HG02973 (cell line): Measurements from ENCODE around the gene CNKSR1.

Experiments used
- ATAC-seq: cut with Tn5 transposase; IDR thresholded peaks from one replicate; pipeline ENCODE4 v1.9.1; 2021; ENCODE audit warnings: moderate library complexity; ENCODE audit not compliant: unreplicated experiment

CNKSR1 gene

DNA sequence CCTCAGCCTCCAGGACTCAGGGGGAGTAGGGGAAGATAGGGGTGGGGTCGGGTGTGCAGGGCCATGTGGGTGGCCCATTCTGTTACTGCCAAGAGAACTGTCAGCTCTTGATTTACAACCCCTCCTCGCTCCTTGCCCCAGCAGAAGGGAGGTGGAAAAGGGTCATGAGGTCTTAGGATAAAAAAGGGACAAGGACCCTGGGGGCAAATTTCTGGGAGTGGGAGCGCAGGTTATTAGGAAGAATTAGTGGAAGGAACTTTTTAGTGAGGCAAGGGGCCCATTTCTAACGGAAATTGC lies 17.6 kb upstream of the CNKSR1 start:
- ATAC-seq = no peak

DNA sequence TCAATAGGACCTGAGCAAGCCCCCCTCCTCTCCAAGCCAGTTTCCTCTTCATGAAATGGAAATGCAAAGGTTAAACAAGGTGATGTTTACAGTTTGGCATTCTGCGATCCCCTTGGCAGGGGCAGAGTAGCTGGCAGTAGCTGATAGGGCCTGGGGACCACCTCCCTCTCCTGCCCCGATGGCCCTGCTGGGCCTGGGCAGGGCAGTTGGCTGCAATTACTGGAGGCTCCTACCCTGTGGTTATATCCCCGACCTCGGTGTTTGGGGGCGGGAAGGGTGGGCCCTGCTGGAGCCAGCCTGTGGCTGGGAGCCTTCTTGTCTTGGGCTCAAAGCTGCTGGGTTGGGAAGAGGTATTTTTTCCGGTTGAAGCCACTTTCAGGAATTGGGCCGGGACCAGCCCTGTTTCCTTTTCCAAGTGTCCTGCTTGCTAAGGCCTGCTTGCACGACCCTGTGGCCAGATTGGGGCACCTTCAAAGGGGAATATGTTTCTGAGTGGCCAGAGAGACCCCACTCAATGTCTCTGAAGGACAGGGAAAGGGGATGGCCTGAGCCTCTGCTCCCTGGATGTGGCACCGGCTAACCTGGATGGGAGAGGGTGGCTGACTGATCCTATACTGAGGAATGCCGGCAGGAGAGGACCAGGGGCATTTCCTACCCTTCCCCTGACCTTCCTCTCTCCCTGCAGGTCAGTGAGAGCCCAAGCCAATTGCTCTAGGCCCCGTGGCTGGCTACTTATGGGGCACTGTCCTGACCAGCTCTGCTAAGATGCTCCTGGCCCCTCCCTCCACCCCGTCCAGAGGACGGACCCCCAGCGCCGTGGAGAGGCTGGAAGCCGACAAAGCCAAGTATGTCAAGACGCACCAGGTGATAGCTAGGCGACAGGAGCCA lies 16.5 kb upstream of the CNKSR1 start:
- no peak for ATAC-seq

DNA sequence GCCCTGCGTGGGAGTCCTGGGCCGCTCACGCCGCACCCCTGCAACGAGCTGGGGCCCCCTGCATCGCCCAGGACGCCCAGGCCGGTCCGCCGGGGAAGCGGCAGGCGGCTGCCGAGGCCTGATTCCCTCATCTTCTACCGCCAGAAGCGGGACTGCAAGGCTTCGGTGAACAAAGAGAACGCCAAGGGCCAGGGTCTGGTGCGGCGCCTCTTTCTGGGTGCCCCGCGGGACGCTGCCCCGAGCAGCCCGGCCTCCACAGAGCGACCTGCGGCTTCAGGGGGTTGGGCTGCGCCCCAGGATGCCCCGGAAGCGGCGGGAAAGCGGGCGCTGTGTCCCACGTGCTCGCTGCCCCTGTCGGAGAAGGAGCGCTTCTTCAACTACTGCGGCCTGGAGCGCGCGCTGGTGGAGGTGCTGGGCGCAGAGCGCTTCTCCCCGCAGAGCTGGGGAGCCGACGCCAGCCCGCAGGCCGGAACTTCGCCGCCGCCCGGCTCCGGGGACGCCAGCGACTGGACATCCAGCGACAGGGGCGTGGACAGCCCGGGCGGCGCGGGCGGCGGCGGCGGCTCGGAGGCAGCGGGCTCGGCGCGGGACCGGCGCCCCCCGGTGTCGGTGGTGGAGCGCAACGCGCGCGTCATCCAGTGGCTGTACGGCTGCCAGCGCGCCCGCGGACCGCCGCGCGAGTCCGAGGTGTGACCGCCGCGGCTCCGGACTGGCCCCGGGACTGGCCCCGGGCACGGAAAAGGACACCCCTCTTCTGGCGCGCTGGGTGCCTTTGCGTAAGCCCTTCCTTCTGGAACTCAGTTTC lies 15.7 kb upstream of the CNKSR1 start:
- no peak for ATAC-seq

DNA sequence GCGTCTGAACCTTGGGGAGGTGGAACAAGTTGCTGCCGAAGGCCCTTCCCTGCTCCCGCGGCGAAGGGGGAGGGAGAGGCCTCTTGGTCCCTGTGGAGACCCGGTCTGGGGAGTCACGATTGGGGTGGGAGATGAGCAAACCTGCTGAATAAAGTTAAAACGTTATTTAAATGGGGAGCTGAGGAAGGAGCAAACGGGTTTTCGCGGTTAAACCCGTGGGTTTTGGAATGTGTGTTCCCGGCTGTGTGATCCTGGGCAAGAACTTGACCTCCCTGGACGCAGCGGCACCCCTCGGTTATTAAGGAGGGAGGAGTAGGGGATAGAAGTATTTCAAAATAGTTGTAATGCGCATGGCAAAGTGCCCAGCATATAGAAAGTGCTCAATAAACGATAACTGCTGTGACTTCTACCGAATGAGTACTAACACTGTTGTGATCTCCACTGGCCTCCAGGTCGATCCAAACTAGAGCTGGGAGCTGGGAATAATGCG lies 15.0 kb upstream of the CNKSR1 start:
- ATAC-seq = no peak

DNA sequence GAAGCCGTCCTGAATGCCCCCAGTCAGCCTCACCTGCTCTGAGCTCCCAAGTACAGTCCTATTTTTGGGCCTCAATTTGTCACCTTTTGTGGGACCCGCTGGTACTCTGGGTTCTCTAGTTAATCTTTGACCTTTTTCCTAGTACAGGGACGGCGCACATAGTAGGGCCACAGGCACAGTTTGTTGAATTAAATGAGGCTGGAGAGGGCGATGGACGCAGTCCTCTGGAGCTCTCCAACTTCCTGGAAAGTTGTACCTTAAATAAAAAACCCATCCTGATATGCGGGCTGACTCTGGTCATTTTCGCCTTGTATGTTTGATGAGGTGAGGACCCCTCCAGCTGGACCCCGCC lies 13.6 kb upstream of the CNKSR1 start:
- no peak for ATAC-seq

DNA sequence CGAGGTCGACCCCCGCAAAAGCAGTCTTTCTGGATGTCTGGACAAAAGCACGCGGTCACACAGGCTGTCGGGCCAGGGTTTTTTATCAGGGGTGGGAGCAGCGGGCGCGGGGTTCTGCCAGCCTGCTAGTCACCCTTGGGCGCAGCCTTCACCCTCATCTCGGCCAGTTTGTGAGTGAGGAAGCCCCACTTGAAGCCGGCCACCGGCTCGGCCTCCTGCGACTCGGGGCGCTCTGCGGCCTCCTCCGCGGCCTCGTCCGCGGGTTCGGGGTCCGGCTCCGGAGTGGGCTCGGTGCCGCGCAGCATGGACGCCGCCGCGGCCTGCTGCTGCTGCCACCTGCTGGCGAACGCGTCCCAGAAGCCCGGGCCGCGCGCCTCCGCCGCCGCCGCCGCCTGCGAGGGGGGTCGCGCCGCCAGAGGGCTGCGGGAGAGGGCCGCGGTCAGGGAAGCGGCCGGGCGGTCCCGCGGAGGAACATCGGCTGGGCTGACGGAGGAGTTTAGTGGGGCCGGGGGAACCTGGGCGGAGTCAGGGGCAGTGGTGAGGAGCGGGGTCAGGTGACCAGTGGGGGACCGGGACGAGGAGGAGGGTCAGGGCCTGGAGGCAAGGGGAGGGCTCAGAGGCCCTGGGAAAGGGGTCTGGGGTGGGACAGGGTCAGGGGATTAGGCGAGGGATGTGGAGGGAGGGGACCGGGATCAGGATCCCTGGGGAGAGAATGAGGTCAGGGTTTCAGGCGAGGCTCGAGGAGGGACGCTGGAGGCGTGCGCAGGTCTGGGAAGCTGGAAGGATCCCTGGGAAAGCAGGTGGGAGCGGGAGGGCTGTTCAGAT lies 13.0 kb upstream of the CNKSR1 start:
- no peak for ATAC-seq

DNA sequence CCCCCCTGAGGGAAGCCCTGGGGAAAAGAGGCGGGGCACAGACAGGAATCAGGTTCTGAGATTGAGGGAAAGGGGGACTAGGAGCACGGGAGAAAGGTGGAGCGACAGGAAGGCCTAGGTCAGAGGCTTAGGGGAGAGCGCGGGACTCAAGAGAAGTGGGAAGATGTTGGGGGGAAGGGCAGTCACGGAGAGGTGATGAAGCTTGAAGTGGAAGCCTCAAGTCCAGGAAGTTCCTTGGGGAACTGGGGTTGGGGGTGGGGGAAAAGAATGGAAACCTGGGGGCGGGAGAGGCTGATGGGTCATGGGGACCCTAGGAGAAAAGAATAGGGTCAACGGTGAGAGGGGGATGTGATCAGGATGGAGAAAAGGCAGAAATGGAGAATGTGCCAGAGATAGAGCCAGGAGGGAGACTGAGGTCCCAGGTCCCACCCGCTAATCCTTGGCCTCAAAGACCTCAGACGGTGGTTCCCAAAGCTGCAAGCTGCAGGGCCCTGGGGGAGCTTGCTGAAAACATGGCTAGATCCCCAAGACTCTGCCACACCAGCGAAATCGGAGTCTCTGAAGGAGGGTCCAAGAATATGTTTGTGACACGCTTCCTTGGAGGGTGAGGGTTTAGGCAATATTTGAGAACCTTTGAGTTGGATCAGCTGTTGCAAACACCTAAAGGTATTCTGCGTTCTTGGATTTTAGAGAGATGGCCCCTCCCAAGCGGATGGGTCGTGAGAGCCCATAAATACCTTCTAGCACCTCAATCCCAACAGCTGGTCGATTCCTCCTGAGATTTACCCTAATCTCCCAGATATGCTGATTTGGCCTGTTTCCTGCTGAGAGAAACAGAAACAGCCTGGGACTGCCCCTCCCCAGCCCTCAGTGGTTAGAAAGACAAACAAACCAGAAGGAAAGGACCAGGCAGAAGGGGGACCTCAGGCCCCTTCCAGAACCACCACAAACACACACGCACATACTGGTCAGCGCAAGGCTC lies 12.1 kb upstream of the CNKSR1 start:
- no peak for ATAC-seq

DNA sequence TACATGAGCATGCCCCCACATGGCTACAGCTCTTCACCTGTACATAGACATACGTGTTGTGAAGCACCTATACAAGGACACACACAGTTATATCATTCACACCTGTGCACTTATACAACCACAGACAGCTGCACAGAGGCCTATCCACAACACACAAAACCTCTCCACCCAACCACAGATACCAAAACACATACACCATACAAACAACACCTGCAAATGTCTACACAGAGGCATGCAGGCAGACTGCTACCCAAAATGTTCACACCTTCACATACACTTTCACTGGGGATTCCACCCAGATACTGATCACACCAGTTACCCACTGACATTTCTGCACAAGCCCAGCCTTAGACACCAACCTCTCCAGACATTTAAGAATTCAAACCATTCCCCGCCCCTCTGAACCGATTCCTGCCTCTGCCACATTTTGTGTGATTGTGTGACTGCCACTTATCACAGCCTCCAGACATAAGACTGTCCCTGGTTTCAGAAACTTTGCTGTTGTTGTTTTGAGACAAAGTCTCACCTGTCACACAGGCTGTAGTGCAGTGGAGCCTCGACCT lies 10.5 kb upstream of the CNKSR1 start:
- ATAC-seq = no peak

DNA sequence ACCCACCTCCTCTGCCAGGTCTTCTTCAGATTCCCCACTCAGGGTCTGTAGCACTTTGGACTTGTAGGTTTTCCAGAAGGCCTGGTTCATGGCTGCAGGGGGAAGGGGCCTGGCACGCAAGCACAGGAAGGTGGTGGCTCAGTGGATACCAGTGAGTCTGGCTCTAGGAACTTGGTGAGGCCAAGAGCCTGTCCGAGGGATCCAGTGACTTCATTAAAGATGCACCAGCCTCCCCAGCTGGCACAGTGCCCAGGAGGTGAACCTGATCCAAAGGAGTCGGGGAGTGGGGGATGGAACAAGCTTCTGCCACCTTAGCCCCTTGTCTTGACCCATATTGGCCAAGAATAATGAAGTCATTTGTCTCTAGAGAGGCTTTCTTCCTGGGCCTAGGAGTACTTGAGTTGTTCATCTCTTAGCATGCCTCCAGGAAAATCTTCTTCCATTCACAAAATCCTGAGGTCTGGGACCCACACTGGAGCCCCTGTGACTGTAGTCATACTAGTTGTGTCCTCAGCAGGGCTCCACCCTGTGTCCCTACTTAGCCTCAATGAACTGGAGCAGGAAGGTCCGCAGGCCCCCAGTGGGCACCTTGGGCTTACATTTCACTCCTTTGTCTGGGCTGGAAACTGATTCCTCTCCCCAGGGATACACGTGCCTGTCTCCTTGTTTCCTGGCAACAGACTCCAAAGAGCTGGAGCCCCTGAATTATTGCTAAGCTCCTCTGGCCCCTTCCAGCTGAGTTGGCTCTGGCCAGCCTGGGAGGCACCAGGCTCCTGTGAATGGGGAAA lies 8.7 kb upstream of the CNKSR1 start, which contains the start of gene C1orf232:
Gene C1orf232, minus strand, starts transcription at position 554 of the 788 bp plus-strand sequence. Its CDS starts 464 bp downstream, at position 90.
- ATAC-seq = no peak

DNA sequence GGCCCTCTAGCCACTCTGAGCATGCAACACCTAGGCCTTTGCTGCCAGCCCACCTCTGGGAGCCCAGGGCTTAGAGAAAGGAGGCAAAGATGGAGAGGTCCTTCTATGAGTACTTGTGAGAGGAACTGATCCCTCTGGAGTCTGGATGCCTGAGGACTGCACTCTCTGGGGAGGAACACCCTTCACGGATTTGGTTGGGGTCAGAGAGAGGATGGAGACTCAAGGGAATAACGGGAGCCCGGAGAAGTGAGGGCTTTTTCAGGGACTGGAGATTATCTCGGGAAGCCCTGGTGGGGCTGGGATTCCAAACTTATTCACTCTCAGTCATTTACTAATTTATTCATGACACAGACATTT lies 8.1 kb upstream of the CNKSR1 start:
- ATAC-seq = no peak

DNA sequence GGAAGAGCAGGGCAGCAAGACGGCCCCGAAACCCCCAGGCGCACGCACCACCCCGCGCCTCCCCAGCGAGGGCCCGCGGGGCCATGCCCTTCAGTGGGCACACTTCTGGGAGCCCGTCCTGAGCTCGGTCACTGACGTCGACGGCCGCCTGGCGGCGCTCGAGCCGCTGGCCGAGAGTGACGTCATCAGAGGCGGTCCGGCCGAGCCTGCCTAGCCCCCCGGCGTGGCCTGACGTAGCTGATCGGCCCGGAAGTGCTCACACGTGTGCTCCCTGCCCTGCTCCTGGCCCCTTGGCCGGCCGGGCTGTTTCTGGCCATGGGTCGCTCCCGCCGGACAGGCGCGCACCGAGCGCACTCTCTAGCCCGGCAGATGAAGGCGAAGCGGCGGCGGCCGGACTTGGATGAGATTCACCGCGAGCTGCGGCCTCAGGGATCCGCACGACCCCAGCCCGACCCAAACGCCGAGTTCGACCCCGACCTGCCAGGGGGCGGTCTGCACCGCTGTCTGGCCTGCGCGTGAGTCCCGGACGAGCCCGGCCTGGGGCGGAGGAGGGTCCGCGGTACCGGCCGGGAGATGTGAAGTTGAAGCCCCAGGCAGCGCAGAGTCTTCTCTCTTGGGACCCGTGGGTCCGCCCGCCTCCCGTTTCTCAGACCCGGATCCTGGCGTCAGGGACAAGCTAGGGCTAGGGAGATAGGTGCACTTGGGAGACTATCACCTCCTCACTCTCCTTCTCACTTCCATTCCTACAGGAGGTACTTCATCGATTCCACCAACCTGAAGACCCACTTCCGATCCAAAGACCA lies 7.4 kb upstream of the CNKSR1 start, which contains the start of gene ZNF593:
Gene ZNF593, plus strand, starts transcription at position 240 of the 803 bp plus-strand sequence. Its CDS starts 76 bp downstream, at position 316.
- peak; percentile 82 for ATAC-seq

DNA sequence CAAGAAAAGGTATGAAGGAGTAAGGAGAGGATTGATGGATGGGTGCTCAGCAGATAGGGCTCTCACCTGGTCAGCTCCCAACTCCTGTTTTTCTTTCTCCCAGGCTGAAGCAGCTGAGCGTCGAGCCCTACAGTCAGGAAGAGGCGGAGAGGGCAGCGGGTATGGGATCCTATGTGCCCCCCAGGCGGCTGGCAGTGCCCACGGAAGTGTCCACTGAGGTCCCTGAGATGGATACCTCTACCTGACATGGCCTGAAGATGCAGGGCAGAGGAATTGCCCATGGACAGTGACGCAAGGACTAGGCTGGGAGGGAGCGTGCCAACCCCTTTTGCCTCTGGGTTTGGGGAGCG lies 6.8 kb upstream of the CNKSR1 start:
- ATAC-seq = no peak

DNA sequence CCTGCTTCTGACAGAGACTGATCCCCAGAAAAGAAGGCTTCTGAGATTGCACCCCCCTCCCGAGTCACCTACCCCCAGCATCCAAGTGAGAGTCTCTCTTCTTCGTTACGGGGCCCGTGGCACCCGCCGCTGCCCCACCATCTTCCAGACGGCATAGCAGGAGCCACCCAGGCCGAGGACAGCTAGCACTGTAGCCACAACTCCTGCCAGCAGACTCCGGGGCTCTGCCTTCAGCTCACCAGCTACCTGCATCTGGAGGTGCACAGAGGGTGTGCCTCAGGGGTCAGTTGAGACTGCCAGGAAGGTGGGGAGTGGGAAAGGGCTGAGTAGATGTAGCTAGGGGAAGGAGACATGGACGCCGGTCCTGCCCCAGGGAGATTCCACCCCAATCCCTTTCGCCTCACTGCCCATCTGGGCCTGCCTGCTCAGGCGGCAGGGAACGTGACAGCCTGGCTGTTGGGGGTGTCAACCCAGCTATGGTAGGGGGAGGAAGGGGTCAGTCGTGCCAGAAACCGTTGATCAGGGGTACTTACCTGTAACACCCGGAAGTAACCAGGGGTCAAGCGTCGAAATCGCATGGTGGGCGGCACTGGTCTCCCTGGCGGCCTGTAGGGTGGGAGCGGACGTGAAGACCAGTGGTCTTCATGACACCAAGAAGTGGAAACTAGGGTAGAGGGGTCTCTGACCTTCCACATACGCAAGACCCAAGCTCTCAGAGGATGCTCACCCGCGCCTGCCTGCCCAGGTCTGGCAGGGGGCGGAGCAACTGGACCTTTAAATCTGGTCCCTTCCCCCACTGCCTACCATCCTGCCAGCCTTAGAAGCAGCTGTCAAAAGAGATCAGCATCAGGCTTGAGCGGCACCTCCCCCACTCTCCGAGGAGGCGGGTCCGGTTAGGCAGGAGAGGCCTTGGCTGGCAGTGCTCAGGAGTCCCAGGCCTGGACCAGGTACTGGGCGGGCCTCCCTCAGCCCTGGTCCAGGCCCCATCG lies 5.9 kb upstream of the CNKSR1 start, which contains the start of gene ZNF593OS:
Gene ZNF593OS, minus strand, starts transcription at position 749 of the 989 bp plus-strand sequence. Its CDS starts 171 bp downstream, at position 578.
- ATAC-seq = no peak

DNA sequence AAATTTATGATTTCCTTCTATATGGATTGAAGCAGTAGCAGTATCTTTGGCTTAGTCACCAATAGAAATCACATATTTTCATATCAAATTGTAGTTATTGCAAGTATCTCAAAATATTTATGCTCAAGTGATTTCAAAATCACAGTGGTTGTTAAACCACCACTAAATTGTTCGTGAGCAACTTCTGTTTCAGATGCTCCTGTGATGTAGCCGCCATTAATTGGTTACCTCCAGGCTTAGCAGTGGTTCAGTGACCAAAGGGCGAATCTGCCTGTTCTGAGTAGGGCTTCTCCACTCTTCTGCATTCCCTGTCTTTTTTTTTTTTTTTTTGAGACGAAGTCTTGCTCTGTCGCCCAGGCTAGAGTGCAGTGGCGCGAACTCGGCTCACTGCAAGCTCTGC lies 1.9 kb upstream of the CNKSR1 start:
- no peak for ATAC-seq

DNA sequence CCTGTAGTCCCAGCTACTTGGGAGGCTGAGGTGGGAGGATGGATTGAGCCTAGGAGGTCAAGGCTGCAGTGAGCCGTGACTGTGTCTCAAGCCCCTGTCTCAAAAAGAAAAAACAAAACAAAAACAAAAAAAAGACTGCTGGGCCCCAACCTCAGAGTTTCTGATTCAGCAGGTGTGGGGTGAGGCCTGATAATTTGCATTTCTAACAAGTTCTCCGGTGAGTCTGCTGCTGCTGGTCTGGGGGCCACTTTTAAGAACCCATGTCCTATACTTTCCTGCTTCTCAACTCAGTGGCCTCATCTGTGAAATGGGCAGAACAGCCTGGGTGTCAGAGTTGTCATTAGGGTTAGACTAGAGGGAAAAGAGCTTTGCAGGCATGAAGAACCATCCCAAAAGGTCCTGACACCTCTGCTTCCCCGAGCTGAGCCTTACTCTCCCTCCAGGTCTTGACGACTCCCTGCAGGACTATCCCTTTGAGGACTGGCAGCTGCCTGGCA lies 2.8 kb downstream of the CNKSR1 start:
- no peak for ATAC-seq

DNA sequence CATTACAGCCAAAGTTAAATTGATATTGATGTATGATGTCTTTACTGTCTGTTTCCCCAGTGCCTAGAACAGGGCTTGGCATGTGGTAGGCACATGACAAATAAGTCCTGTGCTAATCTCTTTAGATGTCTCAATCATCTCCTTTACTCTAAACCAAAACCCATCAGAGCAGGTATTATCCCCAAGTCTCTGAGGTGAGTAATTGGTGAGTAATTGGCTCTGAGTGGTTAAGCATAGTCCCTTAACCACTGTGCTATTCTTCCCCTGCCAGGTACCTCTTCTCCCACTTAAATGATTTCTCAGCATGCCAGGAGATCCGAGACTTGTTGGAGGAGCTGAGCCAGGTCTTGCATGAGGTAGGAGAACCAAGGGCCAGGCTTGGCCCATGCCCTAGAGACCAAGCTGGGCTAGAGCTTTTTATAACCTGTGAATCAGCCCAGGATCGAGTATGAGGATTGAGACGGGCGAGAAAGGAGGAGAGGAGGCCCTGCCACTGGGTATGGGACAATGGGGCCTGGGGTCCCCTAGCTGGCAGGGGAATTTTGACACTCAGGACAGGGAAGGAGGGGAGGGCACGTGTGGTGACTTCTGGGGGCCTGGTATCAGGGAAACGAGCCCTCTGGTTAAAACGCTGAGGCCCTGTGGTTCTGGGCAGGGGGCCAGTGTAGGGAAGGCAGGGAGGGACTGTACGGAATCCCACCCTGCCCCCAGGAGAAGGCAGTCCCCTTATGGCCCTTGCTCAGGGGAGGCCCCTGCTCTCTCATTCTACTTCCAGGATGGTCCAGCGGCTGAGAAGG lies 4.5 kb downstream of the CNKSR1 start:
- no peak for ATAC-seq
